HG03060 (cell line): ENCODE results near the gene MTMR8.

Experiments
- ATAC-seq: cut with Tn5 transposase; IDR thresholded peaks from one replicate; pipeline ENCODE4 v1.9.1; 2021; ENCODE audit warnings: low read depth, moderate number of reproducible peaks; ENCODE audit not compliant: unreplicated experiment

MTMR8 gene

DNA sequence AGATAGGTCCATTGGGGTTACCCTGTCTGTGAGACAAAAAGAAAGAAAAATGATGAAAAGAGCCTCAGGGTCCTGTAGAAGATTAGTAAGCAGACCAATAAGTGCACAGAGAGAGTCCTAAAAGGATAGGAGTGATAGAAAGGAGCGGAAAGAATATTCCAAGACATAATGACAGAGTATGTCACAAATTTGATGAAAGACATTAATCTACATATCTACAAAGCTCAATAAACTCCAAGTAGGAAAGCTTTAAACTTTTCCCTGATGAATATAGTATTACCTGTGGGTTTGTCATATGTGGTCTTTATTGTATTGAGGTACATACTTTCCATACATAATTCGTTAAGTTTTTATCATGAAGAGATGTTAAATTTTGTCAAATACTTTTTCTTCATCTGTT, 73.7 kb downstream of the MTMR8 start:
- no peak for ATAC-seq

DNA sequence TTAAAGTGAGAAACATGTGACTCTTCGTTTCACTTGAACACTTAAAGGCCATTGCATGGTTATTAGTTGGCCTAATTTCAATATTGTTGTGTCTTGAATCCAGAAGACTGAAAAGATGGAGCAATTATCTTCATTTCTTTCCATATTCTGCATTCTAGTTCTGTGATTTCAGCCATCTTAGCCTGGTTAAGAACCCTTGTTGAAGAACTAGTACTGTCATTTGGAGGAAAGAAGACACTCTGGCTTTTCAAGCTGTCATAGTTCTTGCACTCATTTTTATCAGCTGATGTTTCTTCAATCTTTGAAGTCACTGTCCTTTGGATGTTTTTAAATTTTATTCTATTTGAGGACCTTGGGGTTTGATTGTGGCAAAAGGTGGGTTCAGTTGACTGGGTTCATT, 81.6 kb downstream of the MTMR8 start:
- ATAC-seq: no peak

DNA sequence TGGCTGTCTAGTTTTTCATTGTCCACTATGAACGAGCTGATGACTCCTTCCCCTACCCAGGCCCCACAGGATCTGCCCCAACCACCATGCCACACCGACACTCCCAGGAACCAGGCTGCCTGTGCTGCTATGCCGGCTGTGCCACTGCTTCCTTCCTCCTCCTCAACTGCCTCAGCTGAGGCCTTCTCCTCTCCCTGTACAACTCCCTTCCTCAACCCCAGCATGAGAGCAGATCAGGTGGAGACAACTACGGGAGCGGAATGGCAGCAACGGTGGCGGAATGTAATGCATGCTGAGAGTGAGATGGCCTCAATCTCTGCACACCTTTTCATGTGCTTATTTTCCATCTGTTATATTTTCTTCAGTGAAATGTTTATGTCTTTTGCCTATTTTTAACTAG, 88.5 kb downstream of the MTMR8 start:
- no peak for ATAC-seq

DNA sequence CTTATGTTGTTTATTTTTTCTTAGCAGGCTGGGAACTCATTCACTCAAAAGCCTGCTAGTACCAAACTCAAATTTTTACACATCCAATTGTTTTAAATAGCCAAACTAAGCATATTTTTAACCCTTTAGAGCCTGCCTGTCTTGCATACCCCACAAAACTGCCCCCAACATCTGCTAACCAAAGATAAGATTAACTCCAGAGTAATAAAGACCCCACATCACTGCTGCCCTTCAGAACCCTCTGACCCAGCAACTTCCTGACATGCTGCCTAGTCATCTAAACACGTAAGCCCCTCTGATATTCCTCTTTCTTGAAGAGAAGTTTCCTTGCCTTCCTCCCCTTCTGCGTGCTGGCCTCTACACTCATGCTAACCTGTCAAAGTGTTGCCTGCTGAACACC, 104.1 kb downstream of the MTMR8 start:
- ATAC-seq: no peak

DNA sequence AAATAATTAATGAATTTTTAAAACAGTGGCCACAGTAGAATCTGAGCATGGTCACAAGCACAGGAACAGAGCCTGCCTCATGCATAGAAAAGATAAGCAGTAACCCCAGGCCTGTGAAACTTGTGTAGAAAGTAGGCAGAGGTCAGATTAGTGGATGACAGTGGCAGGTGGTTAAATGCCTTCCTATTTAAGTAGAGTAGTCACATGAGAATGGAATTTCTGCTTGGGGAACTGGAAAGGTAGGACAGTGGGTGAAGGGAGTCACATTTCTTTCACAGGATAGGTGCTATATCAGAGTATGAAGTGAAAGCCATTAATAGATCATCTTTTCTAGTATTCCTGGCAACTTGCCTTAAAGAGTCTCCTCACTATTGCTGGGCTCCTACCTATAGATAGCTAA, 130.0 kb downstream of the MTMR8 start:
- no peak for ATAC-seq

DNA sequence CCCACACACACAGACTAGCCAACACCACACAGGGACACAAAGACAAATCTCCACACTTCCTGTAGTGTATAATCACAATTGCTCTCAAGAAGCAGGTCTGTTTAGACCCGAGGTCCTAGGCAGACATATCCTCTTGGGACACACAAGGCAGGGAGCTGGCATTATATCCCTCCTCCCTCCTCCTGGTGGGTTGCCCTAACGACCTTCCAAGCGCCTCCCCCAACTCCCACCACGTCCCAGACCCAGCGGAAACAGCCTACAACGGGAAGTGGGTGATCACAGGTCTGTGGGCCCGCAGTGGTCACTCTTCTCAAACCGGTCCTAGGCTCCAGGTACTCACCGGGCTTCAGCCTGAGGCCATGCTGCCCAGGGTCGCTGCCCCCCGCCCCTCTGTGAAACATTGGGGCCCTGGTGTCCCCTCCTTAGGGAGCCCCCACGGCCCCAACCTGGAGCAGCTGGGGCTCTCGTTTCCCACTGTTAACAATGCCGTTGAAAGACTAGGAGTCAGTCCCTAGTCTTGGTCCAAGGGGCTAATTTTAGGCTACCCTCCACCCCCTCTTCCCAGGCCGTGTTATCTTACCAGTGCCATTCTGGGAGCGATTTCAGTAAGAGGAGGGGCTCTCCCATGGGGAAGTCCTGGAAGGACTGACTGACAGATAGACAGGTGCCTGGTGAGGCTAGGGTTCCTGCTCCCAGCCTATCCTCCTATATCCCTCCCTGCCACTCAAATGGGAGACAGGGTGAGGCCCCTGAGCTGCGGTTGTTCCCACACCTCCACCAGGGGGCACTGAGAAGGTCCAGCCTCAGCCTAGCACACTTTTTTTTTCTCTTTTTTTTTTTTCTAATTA, 164.9 kb downstream of the MTMR8 start, which contains the start of gene ASB12:
Gene ASB12 (minus strand): TSS at position 485 of the 848 bp plus-strand sequence. CDS start 4,957 bp downstream, outside the sequence.
- ATAC-seq: no peak

DNA sequence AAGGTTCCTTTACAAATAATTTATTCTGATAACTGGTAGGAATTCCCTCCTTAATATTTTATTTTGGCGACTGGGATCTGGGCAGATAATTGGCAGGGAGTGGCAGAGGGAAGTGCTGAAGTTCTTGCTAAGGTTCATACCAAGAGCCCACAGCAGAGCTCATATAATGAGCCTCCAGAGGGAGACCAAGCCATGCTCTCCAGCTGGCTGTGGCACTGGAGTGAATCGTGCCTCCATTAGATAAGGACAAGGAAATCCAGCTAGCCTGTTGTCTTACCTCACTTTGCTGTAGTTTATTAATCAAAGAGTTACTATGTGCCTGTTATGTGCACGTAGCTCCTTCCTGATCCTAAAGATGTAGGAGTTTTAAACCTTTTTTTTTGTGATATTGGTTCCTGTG, 166.1 kb downstream of the MTMR8 start:
- ATAC-seq: no peak
